Measurements from ENCODE around the gene SLIT1.

The SLIT1 gene

GRCh38 chr10:97065128-97065527 lies 120.6 kb downstream of the SLIT1 start:
- DNase-seq (ENCODE audit: low read depth, low spot score) = peak; percentile 71

GRCh38 chr10:97063983-97064837 lies 121.5 kb downstream of the SLIT1 start:
- DNase-seq (ENCODE audit: low read depth, low spot score) = no peak

- DNase-seq (ENCODE audit: low read depth, low spot score) = no peak
Observed at GRCh38 chr10:97063271-97063982, 122.3 kb downstream of the SLIT1 start.

- DNase-seq (ENCODE audit: low read depth, low spot score) = no peak
Observed at GRCh38 chr10:97062456-97062855, 123.3 kb downstream of the SLIT1 start.

GRCh38 chr10:97062046-97062445 lies 123.7 kb downstream of the SLIT1 start:
- DNase-seq (ENCODE audit: low read depth, low spot score) = no peak

- DNase-seq (ENCODE audit: low read depth, low spot score) = no peak
Observed at GRCh38 chr10:97061423-97061822, 124.3 kb downstream of the SLIT1 start.

- DNase-seq (ENCODE audit: low read depth, low spot score) = no peak
Observed at GRCh38 chr10:97060441-97061084, 125.2 kb downstream of the SLIT1 start.

- no peak for DNase-seq (ENCODE audit: low read depth, low spot score)
Observed at GRCh38 chr10:97059872-97060205, 125.9 kb downstream of the SLIT1 start.

GRCh38 chr10:97059006-97059871 lies 126.5 kb downstream of the SLIT1 start:
- DNase-seq (ENCODE audit: low read depth, low spot score) = no peak

- DNase-seq (ENCODE audit: low read depth, low spot score) = no peak
Observed at GRCh38 chr10:97058521-97058920, 127.2 kb downstream of the SLIT1 start.

GRCh38 chr10:97057491-97058235 lies 128.1 kb downstream of the SLIT1 start:
- DNase-seq (ENCODE audit: low read depth, low spot score) = no peak

GRCh38 chr10:97056003-97056630 lies 129.6 kb downstream of the SLIT1 start:
- DNase-seq (ENCODE audit: low read depth, low spot score) = no peak

GRCh38 chr10:97053276-97053675 lies 132.5 kb downstream of the SLIT1 start:
- DNase-seq (ENCODE audit: low read depth, low spot score) = no peak

- no peak for DNase-seq (ENCODE audit: low read depth, low spot score)
Observed at GRCh38 chr10:97050956-97051496, 134.7 kb downstream of the SLIT1 start.

GRCh38 chr10:97050205-97050745 lies 135.5 kb downstream of the SLIT1 start:
- DNase-seq (ENCODE audit: low read depth, low spot score) = no peak

GRCh38 chr10:97049670-97050069 lies 136.1 kb downstream of the SLIT1 start:
- no peak for DNase-seq (ENCODE audit: low read depth, low spot score)

- no peak for DNase-seq (ENCODE audit: low read depth, low spot score)
Observed at GRCh38 chr10:97048649-97049427, 136.9 kb downstream of the SLIT1 start.

GRCh38 chr10:97047788-97048187 lies 138.0 kb downstream of the SLIT1 start:
- DNase-seq (ENCODE audit: low read depth, low spot score) = no peak

All from astrocyte of the hippocampus (primary cell).